GM21825 (cell line): ENCODE results near the gene PLA2G4D.

Source experiments
- ATAC-seq: cut with Tn5 transposase; IDR thresholded peaks from one replicate; pipeline ENCODE4 v1.9.1; 2021; ENCODE audit warnings: mild to moderate bottlenecking, moderate library complexity; ENCODE audit not compliant: unreplicated experiment

The PLA2G4D gene

GRCh38 chr15:42077689-42078088 lies 16.7 kb downstream of the PLA2G4D start:
- ATAC-seq, result no peak

GRCh38 chr15:42073418-42073817 lies 20.9 kb downstream of the PLA2G4D start:
- ATAC-seq, result no peak

GRCh38 chr15:42072141-42072685 lies 22.1 kb downstream of the PLA2G4D start:
- no peak for ATAC-seq

DNA sequence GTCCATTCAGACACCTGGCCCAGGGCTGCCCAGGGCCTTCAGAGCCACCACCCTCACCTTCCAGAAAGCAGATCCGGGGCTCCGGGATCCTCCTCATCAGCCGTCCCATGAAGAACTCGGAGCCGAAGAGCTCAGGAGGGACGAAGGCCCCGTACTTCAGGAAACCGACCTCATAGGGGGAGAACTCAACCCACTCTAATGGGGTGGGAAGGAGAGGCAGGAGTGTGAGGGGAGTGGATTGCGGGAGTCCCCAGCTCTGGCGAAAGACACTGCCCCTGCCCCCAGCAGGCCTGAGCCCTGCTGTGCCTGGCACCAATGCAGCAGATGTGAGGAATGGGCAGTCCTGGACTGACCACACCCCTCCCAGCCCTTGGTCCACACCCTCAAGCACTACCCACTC lies 22.6 kb downstream of the PLA2G4D start:
- ATAC-seq, result no peak

- ATAC-seq, result no peak
Observed at GRCh38 chr15:42070976-42071350, 23.4 kb downstream of the PLA2G4D start.

DNA sequence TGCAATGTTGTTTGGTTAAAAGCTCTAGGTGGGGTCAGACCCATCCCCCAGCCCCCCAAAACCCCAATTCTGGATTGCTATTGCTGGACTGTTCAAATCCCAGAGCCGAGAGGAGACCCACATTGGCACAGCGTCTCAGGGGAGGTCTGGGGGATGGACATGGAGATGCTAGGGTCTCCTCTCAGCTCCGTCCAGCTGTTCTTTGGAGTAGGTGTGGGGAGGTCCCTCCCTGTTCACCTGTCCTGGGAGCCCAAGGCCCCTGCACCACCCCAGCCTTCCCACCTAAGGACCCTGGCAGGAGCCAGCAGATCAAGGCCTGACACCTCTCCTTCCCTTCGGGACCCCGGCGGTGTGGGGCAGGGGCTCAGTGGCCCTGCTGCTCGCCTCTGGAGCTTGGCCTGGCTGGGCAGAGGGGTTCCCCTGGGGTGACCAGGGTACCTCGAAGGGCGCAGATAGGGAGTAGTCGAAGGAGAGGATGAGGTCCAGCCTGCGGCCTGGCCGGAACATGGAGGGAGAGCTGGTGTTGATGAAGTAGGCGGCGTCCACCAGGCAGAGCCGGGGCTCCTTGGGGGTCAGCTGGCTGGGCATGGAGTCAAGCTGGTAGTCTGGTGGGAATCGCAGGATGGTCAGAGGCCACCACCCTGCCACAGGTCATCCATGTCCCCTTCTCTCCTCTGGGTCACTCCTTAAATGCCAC lies 23.9 kb downstream of the PLA2G4D start:
- no peak for ATAC-seq

DNA sequence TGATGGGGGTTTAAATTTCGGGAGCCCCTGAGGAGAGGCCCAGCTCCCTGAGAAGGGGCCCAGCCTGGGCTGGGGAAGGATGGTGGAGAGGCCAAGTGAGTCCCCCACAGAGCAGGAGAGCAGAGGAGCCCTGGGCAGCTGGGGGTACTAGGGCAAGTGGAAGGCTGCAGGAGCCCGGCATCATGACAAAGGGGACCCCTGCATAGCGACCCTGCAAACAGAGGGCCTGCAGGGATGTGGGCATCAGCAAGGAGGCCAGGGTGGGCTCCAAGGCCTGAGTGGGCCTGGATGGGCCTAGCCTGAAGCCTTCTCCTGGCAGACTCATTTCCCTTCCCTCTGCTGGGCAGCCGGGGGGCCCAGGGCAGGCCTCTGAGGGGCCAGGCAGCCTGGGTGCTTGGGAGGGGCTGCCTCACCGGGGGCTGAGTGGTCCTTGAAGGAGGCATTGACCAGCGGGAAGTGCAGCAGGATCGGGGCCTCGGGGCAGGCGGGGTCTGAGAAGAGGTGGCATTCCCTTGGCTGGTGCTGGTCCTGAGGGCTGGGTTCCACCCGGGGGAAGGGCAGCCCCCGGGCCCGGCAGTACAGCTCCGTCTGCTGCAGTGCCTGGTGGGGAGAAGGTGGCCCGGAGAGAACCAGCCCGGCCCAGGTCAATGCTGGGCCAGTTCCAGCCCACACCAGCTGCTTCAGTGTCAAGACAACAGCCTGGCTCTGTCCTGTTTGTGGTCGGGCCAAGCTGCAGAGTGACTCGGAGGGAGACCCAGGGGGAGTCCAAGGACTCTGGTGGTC lies 24.7 kb downstream of the PLA2G4D start:
- no peak for ATAC-seq

- no peak for ATAC-seq
Observed at GRCh38 chr15:42069025-42069424, 25.3 kb downstream of the PLA2G4D start.

DNA sequence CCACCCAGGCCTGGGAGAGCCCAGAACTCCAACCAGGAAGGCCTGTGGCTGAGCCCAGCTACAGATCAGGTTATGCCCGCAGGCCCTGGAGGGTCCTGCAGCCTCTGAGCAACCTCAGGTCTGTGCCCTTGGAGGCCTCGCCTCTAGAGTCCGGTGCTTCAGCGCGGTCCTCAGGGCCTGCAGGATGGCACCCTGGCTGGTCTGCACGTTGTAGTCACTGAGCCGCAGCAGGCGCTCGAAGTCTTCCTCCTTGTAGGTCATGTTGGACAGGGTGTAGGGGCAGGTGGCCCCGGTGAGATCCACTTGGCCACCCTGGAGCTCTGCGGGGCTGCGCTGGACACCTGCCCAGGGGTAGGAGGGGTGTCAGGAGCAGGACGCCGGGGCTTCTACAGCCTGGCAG lies 25.8 kb downstream of the PLA2G4D start:
- no peak for ATAC-seq

DNA sequence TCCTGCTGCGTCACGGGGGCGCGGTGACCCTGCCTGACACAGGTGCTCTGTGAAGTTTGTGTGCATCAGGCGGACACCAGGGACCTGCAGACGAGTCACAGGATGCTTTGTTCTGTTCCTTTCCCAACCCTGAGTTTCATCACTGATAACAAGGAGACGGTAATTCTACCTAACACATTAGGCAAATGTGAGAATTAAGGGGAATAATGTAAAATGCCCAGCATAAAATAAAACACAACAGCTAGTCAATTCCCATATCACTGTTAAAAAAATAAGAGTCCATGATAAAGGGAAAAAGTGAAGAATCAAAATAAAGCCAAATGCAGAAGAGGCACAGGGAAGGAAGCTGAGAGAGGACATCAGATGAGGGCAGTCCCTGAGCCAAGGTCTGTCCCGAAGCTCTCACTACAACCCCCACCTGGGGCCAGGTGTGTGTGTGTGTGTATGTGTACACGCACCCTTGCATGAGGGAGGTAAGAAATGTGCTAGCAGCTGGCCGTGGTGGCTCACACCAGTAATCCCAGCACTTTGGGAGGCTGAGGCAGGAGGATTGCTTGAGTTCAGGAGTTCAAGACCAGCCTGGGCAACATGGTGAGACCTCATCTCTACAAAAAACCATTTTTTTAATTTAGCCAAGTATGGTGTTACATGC lies 27.5 kb downstream of the PLA2G4D start:
- ATAC-seq, result no peak

DNA sequence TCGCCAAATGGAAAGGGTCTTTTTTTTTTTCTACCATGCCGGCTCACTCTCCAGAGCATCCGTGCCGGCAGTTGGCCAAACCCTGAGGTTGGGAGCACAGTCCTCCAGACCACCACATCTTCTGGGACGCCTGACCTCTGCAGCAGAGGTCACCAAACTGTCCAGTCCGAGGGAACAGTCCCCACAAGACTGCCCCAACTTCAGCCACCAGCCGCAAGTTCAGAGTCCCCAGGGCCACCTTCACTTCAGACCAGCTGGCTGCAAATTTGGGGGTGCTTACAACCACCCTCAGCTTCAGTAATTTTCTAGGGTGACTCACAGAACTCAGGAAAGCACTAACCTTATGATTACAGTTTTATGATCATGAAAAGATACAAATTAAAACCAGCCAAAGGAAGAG lies 28.9 kb downstream of the PLA2G4D start:
- no peak for ATAC-seq

GRCh38 chr15:42065033-42065432 lies 29.3 kb downstream of the PLA2G4D start:
- ATAC-seq, result no peak

DNA sequence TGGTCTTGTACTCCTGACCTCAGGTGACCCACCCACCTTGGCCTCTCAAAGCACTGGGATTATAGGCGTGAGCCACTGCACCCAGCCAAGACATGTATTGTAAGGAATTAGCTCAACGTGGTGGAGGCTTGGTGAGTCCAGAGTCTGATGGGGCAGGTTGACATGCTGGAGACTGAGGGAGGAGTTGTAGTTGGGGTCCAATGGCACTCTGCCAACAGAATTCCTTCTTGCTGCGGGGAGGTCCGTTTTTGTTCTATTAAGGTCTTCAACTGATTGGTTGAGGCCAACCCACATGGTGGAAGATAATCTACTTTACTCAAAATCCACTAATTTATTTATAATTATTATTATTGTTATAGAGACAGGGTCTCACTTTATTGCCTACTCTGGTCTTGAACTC lies 30.1 kb downstream of the PLA2G4D start:
- no peak for ATAC-seq

- no peak for ATAC-seq
Observed at GRCh38 chr15:42063122-42063848, 31.1 kb downstream of the PLA2G4D start.

DNA sequence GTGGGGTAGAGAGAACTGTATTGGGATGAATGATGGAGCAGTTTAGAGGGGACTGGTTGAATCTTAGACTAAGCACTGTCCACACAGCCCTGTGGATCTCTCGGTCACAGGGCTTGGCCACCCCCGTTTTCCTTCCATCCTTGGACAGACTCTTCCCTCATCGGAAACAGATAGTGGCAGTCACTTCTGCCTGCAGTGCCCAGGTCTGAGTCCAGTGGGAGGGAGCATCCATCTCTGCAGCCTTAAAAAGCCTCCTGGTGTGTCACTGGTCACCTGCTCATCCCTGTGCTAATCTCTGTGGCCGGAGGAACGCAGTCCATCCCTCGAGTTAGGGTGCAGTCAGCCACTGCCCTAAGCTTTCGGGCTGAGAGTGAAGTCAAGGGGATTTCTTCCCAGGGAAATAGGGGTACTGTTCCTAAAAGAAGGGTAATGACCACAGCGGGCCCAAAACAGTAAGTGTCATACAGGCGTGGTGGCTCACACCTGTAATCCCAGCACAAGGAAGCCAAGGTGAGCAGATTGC lies 32.0 kb downstream of the PLA2G4D start:
- ATAC-seq, result no peak

DNA sequence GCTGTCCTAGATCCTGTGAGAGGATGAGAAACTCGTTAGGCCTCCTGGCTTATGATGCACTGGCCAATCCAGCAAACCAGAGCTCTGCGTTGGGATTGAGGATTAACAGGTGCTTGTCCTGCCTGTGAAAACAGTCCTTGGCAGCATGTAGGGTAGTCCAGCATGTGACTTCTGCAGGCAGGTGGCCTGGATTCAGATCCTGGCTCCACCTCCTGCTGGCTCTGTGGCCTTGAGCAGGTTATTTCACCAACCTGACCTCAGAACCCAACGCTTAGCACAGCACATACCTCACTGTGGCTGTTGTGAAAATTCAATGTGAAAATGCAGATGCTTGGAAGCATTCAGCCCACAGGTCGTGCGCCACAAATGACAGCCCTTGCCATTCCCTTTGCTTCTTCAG lies 33.6 kb downstream of the PLA2G4D start:
- no peak for ATAC-seq

DNA sequence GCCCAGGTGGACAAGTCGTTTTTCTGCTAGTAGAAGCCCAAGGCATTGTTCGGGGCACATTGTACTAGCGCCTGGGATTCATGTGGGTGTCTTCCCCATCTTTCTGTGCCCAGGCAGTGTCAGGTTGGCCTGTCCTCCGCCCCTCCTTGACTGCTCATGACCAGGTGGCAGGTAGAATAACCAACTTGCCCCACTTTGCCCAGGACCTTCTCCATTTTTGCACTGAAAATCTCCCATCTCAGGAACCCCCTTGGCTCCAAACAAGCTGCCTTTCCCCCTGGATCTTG lies 33.9 kb downstream of the PLA2G4D start:
- no peak for ATAC-seq

- ATAC-seq, result no peak
Observed at GRCh38 chr15:42059661-42060476, 34.5 kb downstream of the PLA2G4D start.

GRCh38 chr15:42058791-42059190 lies 35.6 kb downstream of the PLA2G4D start:
- no peak for ATAC-seq
